Liver (tissue), 3 donors: ENCODE data around the gene PRSS38.

Experiments
- CTCF ChIP-seq: fragments of 150-350 bp; IDR thresholded peaks from 2 replicates; pipeline ENCODE4 v1.5.1; 2017; ENCODE audit warnings: improper control_type of control experiment, low read depth, low read length; ENCODE audit not compliant: missing input control
- EGR1 ChIP-seq, 2 donors: IDR thresholded peaks; 2 replicates each; pipeline ENCODE4 v1.6.1; 2016 to 2018; ENCODE audit warnings: antibody characterized with exemption in 2 of 2, low read depth in 2 of 2
- GABPA ChIP-seq, 2 donors: IDR thresholded peaks in 1 of 2; conservative IDR thresholded peaks in 1 of 2; 2 replicates each; pipeline ENCODE4 v1.6.1; 2016; ENCODE audit warnings: antibody characterized with exemption in 2 of 2, mild to moderate bottlenecking in 1 of 2, moderate library complexity in 1 of 2
- HNF4G ChIP-seq: IDR thresholded peaks from 2 replicates; pipeline ENCODE4 v1.6.1; 2016; ENCODE audit warnings: antibody characterized with exemption
- JUND ChIP-seq, 2 donors: IDR thresholded peaks; 2 replicates each; pipeline ENCODE4 v1.6.1; 2016; ENCODE audit warnings: antibody characterized with exemption in 2 of 2
- MAX ChIP-seq: IDR thresholded peaks from 2 replicates; pipeline ENCODE4 v1.6.1; 2016; ENCODE audit warnings: antibody characterized with exemption
- RAD21 ChIP-seq, 2 donors: IDR thresholded peaks; 2 replicates each; pipeline ENCODE4 v1.6.1; 2016; ENCODE audit warnings: antibody characterized with exemption in 2 of 2, mild to moderate bottlenecking in 2 of 2
- REST ChIP-seq: IDR thresholded peaks from 2 replicates; pipeline ENCODE4 v1.6.1; 2016; ENCODE audit warnings: antibody characterized with exemption, mild to moderate bottlenecking
- TAF1 ChIP-seq: conservative IDR thresholded peaks from 2 replicates; pipeline ENCODE4 v1.6.1; 2016; ENCODE audit warnings: antibody characterized with exemption, mild to moderate bottlenecking
- TF ChIP-seq, protein P1 (sequence below): IDR thresholded peaks from 2 replicates; pipeline ENCODE4 v1.6.1; 2016; ENCODE audit warnings: antibody characterized with exemption
- donor health status: healthy.
- donor health status: healthy.

DNA sequence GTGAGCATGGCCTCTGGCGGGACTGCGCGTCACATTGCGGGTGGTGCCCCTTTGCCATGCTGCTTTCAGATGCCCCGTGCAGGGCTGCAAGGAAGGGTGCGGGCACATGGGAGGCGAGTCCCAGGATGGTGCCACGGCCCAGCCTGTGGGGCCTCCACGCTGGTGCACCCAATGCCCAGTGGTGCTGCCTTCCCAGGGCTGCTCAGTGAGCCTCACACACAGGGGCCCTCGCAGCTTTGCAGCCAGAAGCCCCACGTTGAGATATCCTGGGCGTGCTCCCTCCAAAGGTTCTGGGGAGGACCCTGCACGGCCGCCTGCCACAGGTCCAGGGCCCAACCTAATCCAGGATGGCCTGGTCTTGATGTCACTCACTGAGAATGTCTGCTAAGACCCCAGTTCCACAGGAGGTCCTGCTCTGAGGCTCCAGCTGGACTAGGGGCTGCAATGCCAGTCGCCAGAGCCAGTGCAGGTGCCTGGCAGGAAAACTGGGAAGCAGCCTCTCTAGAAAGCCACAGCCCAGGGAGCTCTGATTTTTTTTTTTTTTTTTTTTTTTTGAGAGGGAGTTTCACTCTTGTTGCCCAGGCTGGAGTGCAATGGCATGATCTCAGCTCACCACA, 34.1 kb upstream of the PRSS38 start:
- TF ChIP-seq REST (no peak), CTCF (no peak), GABPA (IDR thresholded peaks at IDR 0.05 in 1 of 2, conservative IDR thresholded peaks at IDR 0.05 in 1 of 2) (no peak), RAD21 (IDR thresholded peaks at IDR 0.05) (no peak), TAF1 (no peak), JUND (IDR thresholded peaks at IDR 0.05) (no peak), EGR1 (IDR thresholded peaks at IDR 0.05; ENCODE audit: low read depth in 2 of 2) (no peak), HNF4G (no peak), MAX (no peak)
- TF ChIP-seq, protein P1, sequence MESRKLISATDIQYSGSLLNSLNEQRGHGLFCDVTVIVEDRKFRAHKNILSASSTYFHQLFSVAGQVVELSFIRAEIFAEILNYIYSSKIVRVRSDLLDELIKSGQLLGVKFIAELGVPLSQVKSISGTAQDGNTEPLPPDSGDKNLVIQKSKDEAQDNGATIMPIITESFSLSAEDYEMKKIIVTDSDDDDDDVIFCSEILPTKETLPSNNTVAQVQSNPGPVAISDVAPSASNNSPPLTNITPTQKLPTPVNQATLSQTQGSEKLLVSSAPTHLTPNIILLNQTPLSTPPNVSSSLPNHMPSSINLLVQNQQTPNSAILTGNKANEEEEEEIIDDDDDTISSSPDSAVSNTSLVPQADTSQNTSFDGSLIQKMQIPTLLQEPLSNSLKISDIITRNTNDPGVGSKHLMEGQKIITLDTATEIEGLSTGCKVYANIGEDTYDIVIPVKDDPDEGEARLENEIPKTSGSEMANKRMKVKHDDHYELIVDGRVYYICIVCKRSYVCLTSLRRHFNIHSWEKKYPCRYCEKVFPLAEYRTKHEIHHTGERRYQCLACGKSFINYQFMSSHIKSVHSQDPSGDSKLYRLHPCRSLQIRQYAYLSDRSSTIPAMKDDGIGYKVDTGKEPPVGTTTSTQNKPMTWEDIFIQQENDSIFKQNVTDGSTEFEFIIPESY = no peak
